ENCODE measurements around the gene SH3BP1.
"Not testable (repeated sequence)": the region's sequence is repeated elsewhere in the genome, so short reads cannot be mapped to it uniquely, and the experiment has no call there.

Gene SH3BP1

DNA sequence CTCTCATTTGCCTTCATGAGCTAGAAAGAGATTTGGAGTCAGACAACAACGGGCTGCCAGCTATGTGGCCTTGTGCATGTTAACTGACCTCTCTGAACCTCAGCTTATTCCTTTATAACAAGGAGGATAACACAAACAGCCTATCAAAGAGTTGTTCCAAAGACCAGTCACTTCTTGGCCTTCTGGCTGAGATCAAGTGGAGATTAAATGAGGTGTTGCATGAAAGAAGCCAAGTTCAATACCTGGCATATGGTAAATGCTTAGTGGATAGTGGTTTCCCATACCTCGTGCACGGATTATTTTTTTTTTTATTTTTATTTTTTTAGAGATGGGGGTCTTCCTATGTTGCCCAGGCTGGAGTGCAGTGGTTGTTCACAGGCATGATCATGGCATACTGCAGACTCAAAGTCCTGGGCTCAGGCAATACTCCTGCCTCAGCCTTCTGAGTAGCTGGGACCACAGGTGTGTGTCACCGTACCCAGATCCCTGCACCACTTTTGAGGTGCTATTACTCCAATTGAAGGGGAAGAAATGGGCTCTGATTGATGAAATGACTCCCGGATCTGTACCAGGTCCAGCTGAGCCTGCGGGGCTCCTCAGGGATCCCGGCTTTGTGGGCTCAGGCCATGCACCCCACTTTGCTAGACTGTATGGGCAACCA is 40.9 kb downstream of the SH3BP1 start:
- no peak for DNase-seq

DNA sequence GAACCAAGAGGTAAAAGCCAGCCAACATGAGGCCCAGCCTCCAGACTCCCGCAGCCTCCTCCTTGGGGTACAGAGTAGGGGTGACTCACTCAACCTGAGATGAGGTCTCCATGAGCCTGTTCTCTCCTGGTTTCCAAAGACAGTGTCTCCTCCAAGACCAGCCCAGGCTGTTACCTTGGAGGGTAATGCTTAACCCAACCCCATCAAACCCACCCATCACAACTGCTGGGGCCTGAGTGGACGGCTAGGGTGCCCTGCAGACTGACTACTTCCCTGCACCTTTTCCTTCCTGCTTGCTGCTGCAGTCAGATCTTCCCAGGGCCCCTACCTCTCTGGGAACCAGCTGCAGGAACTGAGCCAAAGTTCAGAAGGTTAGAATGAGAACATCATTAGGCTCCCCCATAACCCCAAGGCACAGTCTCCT is 41.5 kb downstream of the SH3BP1 start:
- DNase-seq: no peak

DNA sequence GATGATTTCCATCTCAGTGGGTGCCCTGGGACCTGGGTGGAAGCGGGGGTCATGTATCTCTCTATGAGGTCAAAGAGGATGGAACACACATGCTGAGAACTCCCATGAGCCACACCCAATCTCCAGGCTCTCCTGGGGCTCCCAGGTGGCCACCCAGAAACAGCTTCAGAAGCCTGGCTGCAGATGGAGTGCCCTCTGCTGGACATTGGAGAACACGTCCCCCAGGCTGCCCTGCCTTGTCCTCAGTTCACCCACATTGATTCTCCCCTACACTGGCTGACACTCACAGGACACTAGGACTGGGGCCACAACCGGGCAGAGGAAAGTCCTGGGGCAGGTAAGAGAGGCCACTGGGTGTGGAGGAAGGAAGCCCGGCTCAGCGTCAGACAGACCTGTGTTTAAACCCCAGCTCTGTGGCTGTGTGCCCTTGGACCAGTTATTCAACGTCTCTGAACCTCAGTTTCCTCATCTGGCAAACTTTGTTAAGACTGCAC is 42.1 kb downstream of the SH3BP1 start:
- DNase-seq: peak; percentile 83

DNA sequence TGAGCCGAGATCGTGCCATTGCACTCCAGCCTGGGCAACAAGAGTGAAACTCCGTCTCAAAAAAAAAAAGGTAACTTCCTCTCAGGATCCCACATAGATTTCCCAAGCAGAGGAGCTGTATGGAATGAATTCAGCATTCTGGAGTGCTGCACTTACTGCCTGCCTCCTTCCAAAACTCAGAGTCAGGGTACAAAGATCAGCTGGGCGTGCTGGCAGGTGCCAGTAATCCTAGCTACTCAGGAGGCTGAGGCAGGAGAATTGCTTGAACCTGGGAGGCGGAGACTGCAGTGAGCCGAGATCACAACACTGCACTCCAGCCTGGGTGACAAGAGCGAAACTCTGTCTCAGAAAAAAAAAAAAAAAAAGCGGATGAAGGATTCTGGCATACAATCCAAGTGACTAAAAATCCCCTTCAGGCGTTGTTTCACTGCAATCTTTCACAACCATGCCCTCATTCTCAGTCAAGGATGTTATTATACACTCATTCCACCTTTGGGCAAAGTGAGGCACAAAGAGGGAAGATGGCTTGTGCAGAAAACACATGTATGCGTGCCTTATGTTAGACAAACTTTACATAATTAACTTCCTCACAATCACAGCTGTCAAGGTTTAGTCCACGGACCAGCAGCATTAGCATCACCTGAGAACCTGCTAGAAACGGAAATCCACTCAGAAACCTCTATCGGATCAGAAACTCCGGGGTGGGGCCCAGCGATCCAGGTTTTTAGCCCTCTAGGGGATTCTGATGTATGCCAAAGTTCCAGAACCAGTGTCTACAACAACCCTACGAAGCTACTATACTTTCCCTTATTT is 45.5 kb downstream of the SH3BP1 start:
- no peak for DNase-seq

DNA sequence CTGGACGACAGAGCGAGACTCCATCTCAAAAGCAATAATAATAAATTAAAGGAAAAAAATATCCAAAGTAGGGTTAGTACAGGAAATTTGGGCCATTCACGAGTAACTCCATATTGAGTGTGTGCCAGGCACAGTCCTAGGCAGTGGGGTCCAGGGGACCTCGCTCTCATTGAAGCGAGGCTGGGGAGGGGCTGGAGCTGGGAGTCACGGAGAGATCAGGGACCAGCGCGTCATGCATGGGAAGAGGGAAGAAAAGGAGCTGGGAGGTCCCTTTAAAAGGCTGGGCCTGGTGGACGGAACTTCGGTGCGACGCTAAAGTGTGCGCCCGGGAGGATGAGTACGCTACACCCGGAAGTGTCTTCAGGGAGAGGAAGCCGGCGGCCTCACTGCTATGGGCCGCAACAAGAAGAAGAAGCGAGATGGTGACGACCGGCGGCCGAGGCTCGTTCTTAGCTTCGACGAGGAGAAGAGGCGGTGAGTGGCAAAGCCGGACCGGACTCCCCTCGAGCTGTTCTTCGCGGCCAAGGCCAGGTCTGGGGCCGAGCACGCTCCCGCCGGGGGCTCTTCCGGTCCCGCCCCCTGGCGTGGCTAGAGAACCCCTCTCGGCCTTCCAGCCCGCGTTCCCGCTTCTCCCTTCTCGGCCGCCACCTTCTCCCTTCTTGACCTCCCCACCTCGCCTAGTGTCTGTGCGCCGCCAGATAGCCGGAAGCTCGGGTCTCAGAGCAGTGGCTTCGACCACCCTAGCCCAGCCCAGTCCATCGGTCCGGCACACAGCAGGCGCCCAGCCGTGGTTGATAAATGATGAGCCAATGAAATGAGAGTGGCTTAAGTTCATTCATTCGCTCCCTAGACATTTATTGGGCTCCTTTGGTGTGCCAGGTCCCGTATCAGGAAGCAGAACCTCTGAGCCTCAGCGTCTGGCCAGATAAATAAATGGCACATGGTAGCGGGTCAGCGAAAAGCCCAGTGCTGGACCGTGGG is 46.8 kb downstream of the SH3BP1 start, which contains the start of gene NOL12:
Gene NOL12 (plus strand): TSS at position 342 of the 981 bp plus-strand sequence. CDS start 50 bp downstream, at position 392.
- DNase-seq: peak; percentile 81

DNA sequence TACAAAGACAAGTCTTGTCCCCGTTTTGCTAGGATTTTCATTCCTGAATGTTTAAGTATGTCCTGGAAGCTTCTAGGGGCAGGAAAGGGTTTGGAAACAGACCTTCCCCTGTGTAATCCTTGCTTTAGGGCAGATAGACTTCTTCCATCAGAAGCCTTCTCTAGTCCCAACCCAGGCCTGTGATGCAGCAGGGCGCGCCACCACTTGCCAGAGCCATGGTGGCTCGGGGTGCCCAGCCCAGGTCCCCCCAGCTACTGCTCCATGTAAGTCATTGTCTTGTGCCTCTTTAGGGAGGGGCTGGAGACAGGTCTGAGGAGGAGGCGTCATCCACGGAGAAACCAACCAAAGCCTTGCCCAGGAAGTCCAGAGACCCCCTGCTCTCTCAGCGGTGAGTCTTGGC is 50.9 kb downstream of the SH3BP1 start:
- no peak for DNase-seq

DNA sequence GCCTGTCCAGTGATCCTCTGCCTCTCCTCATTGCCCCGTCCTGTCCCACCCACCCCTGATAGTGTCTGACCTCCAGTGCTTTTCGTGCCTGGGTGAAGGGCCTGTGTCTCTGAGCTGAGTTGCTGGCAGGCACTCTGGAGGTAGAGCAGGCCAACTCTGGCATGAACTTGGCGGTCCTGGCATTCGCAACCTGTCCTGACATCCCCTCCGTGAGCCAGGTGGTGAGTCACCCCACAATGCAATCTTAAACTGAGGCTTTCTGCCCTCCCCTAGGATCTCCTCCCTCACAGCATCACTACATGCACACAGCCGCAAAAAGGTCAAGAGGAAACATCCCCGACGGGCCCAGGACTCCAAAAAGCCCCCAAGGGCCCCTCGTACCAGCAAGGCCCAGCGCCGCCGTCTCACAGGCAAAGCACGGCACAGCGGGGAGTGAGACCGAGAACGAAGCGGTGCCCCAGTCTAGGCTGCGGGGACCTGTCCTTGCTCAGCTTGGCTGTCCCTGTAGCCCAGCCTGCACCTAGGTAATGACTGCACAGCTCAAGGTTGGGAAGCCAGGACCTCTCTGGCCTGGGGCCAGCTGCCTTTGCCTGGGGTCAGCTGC is 51.5 kb downstream of the SH3BP1 start:
- no peak for DNase-seq

DNA sequence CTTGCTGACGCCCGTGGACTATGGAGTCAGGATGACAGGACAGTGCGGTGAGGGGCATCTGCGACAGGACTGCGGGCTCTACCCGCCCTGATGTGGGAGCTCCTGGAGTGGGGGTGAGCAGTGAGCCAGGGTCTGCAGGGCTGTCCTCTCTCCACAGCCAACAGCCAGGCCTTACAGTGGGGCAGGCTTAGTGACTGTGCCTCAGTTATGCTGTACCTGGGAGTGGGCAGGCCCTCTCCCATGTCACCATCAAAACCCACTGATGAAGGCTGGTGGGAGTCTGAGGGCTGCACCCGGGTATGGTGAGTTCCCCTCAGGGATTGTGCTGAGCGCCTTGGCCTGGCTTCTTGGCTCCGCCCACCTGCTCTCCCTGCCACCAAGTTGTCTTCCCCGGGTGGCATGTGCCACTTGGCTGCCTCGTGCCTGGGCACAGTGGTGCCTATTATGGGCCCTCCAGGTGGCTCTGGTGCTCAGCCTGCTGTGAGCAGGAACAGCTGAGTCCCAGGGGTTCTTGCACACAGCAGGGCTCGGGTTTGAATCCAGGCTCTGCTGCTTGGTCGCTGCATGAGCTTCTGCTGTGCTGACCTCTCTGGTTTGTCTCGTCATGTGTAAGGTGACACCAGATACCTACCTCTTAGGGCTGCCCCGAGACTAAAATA is 53.3 kb downstream of the SH3BP1 start:
- DNase-seq: no peak

DNA sequence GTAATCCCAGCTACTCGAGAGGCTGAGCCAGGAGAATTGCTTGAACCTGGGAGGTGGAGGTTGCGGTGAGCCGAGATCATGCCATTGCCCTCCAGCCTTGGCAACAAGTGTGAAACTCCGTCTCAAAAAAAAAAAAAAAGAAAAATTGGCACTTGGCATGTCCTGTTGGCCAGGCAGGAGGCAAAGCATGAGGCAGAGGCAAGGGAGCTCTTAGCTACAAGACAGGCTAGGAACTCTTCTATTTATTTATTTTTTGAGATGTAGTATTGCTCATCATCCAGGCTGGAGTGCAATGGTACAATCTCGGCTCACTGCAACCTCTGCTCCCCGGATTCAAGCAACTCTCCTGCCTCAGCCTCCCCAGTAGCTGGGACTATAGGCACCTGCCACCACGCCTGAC is 54.7 kb downstream of the SH3BP1 start:
- not testable (repeated sequence) for DNase-seq

DNA sequence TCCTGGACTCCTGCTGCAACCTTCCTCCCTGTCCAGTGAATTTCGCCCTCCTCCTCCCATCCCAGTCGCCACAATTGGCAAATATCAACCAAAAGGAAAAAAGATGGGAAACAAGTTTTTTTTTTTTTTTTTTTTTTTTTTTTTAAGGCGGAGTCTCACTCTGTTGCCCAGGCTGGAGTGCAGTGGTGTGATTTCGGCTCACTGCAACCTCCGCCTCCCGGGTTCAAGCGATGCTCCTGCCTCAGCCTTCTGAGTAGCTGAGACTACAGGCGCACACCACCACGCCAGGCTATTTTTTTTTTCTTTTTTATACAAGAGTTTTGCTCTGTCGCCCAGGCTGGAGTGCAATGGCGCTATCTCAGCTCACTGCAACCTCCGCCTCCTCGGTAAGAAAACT is 56.8 kb downstream of the SH3BP1 start:
- not testable (repeated sequence) for DNase-seq

DNA sequence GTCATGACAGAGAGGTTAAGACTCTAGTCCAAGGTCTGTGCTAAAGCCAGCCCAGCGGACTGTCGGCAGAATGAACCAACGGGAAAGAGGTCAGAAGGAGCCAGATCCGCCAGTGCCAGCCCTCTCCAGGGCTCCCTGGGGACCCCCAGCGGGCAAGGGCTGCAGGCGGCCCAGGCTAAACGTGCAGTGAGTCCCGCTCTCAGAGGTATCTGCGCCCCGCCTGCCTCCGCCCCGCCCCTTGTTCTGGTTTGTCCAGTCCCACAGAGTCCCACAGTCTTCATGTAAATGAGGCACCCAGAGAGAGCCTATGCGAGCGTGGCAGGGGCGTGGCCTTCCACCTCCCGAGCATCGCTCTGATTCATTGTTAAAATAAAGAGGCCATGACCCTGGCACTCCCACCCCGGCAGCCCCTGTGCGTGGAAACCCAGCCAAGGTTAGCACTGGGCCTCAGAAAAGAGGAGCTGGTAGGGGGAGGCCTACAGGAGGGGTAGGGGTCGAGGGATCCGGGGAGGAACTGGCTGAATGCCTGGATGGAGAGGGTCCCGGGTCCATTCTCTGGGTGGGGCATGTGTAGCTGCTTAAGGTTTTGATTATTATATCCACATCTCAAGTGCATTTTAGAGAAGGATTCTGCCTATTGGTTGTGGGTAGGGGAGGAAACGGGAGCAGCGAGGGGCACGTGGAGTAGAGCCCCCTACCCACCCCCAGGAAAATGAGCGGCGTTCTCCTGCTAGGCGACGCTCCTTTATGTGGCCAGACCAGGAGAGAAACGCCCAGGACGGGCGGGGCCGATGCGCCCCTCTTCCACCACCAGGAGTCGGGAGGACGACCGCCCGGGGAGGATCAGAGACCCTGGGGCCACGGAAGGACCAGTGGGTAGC is 57.4 kb downstream of the SH3BP1 start, which contains the start of gene TRIOBP:
Gene TRIOBP (plus strand): TSS at position 392 of the 881 bp plus-strand sequence. CDS start 4,318 bp downstream, outside the sequence.
- peak; percentile 90 for DNase-seq

DNA sequence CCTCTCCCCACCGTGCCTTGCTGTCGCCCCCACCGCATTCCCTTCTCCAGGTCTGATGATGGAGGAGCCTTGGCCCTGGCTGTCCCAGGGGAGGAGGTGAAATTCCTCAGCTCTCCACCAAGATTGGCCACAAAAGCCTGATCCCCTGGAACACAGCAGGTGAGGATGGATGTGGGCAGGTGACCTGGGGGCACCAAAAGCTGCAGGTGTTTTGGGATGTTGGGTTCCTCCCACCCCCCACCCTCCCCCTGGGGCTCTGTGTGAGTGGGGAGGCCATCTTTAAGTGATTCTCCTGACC is 58.0 kb downstream of the SH3BP1 start:
- no peak for DNase-seq

DNA sequence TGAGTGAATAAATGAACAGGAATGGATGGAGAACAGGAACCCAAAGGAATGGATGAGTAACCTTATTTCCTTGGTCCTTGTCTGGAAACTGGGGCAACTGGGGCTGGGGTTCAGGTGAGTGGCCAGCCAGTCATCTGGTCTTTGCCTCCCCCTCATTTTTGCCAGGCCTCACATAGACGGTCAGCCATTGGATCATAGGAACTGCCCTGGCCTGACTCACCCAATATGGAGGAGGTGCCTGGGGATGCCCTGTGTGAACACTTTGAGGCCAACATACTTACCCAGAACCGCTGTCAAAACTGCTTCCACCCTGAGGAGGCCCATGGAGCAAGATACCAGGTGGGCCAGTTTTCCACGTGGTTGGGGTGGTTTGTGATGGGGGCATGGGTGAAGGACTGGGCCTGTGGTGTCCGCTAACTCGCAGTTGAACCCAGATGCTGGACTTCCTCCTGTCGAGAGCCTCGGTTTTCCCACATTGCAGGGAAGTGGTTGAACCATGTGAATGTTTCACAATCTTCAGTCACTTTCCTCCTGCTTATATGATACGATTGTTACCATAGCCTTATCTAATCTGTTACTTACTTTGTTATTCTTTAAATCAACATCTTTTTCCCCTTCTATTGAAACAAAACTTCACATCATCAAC is 61.8 kb downstream of the SH3BP1 start:
- DNase-seq: no peak

DNA sequence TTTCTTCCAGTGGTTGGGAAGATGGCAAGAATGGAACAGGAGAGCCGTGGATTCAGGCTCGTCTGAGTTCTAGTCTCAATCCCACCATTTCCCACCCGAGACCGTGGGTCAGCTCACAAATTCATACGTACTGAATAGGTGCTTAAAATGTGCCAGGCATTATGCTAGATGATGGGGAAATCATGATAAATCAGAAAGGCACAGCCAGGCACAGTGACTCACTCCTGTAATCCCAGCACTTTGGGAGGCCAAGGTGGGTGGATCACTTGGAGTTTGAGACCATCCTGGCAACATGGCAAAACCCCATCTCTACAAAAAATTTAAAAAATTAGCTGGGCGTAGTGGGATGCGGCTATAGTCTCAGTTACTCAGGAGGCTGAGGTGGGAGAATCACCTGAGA is 64.4 kb downstream of the SH3BP1 start:
- no peak for DNase-seq

DNA sequence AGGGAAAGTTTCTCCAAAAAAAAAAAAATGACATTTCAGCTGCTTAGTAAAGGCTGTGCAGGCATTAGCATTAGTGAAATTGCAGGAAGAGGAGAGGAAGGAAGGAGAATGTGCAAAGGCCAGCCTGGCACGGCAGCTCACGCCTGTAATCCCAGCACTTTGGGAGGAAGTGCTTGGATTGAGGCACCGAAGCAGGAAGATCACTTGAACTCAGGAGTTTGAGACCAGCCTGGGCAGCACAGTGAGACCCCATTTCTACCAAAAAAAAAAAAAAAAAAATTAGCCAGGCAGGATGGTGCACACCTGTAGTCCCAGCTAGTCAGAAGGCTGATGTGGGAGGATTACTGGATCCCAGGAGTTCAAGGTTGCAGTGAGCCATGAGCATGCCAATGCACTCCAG is 65.2 kb downstream of the SH3BP1 start:
- no peak for DNase-seq

DNA sequence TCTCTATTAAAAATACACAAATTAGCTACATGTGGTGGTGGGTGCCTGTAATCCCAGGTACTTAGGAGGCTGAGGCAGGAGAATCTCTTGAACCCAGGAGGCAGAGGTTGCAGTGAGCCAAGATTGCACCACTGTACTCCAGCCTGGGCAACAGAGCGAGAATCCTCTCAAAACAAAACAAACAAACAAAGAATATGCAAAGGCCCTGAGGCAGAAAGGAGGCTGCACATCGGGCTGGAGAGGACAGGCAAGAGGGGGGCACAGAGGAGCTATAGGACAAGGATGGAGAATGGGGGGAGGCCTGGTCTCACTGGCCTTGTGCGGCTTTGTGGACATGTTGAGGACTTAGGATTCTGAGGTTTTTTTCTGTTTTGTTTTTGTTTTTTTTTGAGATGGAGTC is 65.7 kb downstream of the SH3BP1 start:
- no peak for DNase-seq
